Right lobe of liver (tissue), 6 donors: Measurements from ENCODE around the gene FAM3C. TPM values are rescaled to one million over a fixed set of nuclear protein-coding genes. Genes with fewer than 3 reads are reported as not detected.
"Not testable (repeated sequence)": the region's sequence is repeated elsewhere in the genome, so short reads cannot be mapped to it uniquely, and the experiment has no call there.

Source experiments
- ATAC-seq, 4 donors: fragments of 200-7000 bp; cut with Tn5 transposase; one replicate each; pipeline ENCODE4 v1.9.1; 2020; ENCODE audit warnings: mild to moderate bottlenecking in 4 of 4, moderate library complexity in 4 of 4
- DNase-seq, 3 donors: peaks; one replicate each; pipeline ENCODE4 v3.0.0-alpha.2; 2020
- H3K27ac ChIP-seq, 3 donors: fragments of 200-600 bp; one replicate each; pipeline ENCODE4 v1.8.0; 2022
- H3K27me3 ChIP-seq, 2 donors: fragments of 200-600 bp; one replicate each; pipeline ENCODE4 v1.8.0; 2022
- H3K36me3 ChIP-seq, 4 donors: fragments of 200-600 bp; sonication (generic) in 1 of 4; one replicate each; pipeline versions ENCODE4 v1.5.1 to v1.8.0; 2017 to 2022; ENCODE audit warnings: control low read depth in 1 of 4
- H3K4me1 ChIP-seq, 4 donors: fragments of 200-600 bp; sonication (generic) in 1 of 4; one replicate each; pipeline versions ENCODE4 v1.5.1 to v1.8.0; 2017 to 2022; ENCODE audit warnings: control low read depth in 1 of 4
- H3K4me3 ChIP-seq, 3 donors: fragments of 200-600 bp; one replicate each; pipeline ENCODE4 v1.8.0; 2022
- H3K9me3 ChIP-seq, 4 donors: fragments of 200-600 bp; sonication (generic) in 1 of 4; one replicate each; pipeline versions ENCODE4 v1.5.1 to v1.8.0; 2017 to 2022; ENCODE audit warnings: control low read depth in 1 of 4
- POLR2A ChIP-seq: fragments of 450-650 bp; IDR thresholded peaks from one replicate; pipeline ENCODE4 v1.6.1; 2017; ENCODE audit warnings: antibody characterized with exemption, mild to moderate bottlenecking
- WGBS: methylation state at CpG from one replicate; pipeline ENCODE4 v1.1.6; 2018; ENCODE audit warnings: low coverage, low lambda C conversion rate; ENCODE audit not compliant: insufficient coverage; ENCODE audit errors: missing lambda C conversion rate; 5-methylcytosine and 5-hydroxymethylcytosine counted together
- intact Hi-C, 2 donors: fragments of 100-400 bp; cut with DNase I; formaldehyde crosslinking; loops; one replicate each; pipeline versions ENCODE4 v1.11.2 to v1.14.1; 2022
- total RNA-seq, 6 experiments: library from RNA; depleted of rRNA in 2 of 6; stranded (reverse); fragments of >200 nt in 2 of 6; fragmentation: NEBNext Ultra II Directional in 3 of 6; extraction: Animal tissue kit (Norgen Biotek cat#: 25700) in 3 of 6; gene quantifications; one replicate each; pipeline versions ENCODE4 v1.1.0 to v1.2.4, GENCODE V29; 2016 to 2023
- TF ChIP-seq, protein P1 (sequence below), 4 donors: fragments of 200-600 bp in 3 of 4; fragments of 450-650 bp in 1 of 4; IDR thresholded peaks; one replicate each; pipeline versions ENCODE4 v1.5.1 to v1.8.0; 2016 to 2022; ENCODE audit warnings: antibody characterized with exemption in 4 of 4, mild to moderate bottlenecking in 2 of 4
- donor health status: DM: no; HTN: yes; CAD: no.
- donor health status: DM: no; HTN: no; CAD: no.
- donor health status: DM: no; HTN: no; CAD: no.
- donor health status: DM: no; HTN: yes; CAD: no.
- donor health status: DM: no; HTN: yes; CAD: no.

FAM3C gene
- total RNA-seq, 6 experiments from 2014 or later: 13.6 to 41.3 (median 31.8) TPM

DNA sequence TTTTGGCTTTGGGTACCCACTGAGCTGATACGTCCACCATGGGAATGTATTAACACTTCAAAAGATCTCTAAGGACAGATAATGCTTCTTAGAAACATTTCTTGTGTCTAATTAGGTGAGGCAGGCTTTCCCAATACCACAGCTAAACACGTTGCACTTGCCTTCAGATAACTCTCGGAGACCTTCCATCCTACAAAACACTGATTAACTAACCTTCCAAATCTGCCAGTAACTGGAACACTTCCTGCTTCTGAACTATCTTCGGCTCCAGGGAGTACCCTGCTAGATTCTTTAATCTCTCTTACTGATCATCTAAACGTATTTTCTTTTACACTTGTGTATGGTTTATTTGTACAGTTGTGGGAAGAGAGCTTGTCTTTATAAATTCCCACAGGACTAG is 68.4 kb downstream of the FAM3C start:
- intact Hi-C loops: no loop called here
- no peak overlapping the region for H3K4me3 ChIP-seq
- 45% methylated on average over 5 of the region's 5 CpGs for WGBS
- H3K27me3 ChIP-seq: peaks cover 4 to 40% of the 10 kb centered on the region in 2 donors
- H3K36me3 ChIP-seq: no peaks in the 10 kb centered on the region
- H3K4me1 ChIP-seq: peaks cover 0 to 18% (median 5%) of the 10 kb centered on the region in 4 donors
- TF ChIP-seq, protein P1, sequence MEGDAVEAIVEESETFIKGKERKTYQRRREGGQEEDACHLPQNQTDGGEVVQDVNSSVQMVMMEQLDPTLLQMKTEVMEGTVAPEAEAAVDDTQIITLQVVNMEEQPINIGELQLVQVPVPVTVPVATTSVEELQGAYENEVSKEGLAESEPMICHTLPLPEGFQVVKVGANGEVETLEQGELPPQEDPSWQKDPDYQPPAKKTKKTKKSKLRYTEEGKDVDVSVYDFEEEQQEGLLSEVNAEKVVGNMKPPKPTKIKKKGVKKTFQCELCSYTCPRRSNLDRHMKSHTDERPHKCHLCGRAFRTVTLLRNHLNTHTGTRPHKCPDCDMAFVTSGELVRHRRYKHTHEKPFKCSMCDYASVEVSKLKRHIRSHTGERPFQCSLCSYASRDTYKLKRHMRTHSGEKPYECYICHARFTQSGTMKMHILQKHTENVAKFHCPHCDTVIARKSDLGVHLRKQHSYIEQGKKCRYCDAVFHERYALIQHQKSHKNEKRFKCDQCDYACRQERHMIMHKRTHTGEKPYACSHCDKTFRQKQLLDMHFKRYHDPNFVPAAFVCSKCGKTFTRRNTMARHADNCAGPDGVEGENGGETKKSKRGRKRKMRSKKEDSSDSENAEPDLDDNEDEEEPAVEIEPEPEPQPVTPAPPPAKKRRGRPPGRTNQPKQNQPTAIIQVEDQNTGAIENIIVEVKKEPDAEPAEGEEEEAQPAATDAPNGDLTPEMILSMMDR (IDR thresholded peaks at IDR 0.05): no peak
- no peak for TF ChIP-seq POLR2A
- H3K9me3 ChIP-seq: no peaks in the 10 kb centered on the region
- DNase-seq (no peak), ATAC-seq (peak in 2 of 4 donors; percentile 20 to 79)
- no peak overlapping the region for H3K27ac ChIP-seq

DNA sequence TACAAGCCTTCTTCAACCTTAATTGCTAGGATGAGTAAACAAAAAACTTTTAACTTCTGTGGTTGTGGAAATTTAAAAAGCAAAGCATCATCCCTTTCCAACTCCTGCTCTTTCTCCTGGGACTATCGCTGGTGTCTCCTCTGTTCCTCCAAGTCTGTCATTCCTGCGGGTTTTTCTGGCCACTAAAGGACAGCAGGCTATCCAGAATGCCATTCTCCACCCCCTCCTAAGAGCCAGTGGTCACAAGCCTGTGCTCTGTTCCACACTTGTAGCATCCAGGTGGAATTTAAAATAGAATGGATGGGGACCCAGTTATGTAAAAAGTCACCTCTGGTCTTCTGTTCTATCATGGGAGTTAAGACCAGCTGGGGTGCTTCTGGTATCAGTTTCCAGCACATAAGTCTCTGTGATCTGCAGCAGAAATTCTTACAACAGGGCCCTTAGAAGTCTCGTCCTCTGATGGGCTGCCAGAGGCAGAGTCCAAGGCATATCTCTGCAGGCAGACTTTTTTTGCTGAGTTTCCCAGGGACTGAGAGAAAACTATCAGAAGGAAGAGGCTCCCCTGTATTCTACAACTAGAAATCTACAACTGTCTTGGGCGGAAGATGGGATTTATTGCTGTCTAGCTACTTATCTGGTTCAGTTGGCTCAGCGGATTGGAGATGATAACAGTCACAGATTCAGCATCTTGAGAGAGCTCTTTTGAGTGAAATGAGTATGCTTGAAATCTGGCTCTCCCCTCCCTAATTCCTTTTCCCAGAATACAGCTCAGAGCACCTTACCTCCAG is 72.4 kb downstream of the FAM3C start:
- H3K4me1 ChIP-seq: no peaks in the 10 kb centered on the region
- TF ChIP-seq, protein P1 (IDR thresholded peaks at IDR 0.05): no peak
- no peak for TF ChIP-seq POLR2A
- 70% methylated on average over 4 of the region's 5 CpGs for WGBS
- intact Hi-C loops: no loop called here
- no peak overlapping the region for H3K4me3 ChIP-seq
- no peak for ATAC-seq
- H3K27ac ChIP-seq: no peak overlapping the region
- no peaks in the 10 kb centered on the region for H3K36me3 ChIP-seq
- H3K9me3 ChIP-seq: no peaks in the 10 kb centered on the region
- DNase-seq: no peak
- peaks cover 0 to 5% of the 10 kb centered on the region in 2 donors for H3K27me3 ChIP-seq

DNA sequence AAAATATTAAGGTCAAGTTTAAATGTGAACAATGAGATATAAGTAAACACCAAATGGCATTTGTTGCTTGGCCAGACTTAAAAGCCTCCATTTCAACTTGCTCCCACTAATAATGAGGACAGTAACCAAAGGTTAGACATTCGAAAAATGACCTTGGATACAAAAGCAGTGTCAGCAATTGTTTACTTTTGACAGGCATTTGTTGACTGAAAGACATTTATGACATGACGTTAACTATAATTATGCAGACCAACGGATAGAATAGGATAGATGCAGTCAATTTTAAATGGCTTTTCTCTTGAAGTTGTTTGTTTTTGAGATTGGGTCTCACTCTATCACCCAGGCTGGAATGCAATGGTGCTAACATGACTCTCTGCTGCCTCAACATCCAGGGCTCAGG is 73.6 kb downstream of the FAM3C start:
- TF ChIP-seq, protein P1 (IDR thresholded peaks at IDR 0.05): no peak
- TF ChIP-seq POLR2A: no peak
- Histone ChIP-seq H3K27ac (no peak overlapping the region), H3K36me3 (no peaks in the 10 kb centered on the region), H3K4me1 (no peaks in the 10 kb centered on the region), H3K9me3 (no peaks in the 10 kb centered on the region), H3K27me3 (no peaks in the 10 kb centered on the region), H3K4me3 (no peak overlapping the region)
- DNase-seq (no peak), ATAC-seq (no peak)
- WGBS: 35% methylated on average over 3 of the region's 3 CpGs
- intact Hi-C loops: no loop called here

DNA sequence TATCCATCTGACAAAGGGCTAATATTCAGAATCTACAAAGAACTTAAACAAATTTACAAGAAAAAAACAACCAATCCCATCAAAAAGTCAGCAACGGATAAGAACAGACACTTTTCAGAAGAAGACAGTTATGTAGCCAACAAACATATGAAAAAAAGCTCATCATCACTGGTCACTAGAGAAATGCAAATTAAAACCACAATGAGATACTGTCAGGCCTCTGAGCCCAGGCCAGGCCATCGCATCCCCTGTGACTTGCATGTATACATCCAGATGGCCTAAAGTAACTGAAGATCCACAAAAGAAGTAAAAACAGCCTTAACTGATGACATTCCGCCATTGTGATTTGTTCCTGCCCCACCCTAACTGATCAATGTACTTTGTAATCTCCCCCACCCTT is 80.9 kb downstream of the FAM3C start:
- H3K36me3 ChIP-seq, intact Hi-C loops, H3K4me3 ChIP-seq, H3K9me3 ChIP-seq, DNase-seq, H3K27ac ChIP-seq, ATAC-seq, H3K4me1 ChIP-seq, H3K27me3 ChIP-seq: not testable (repeated sequence)
- 100% methylated on average over 2 of the region's 3 CpGs for WGBS

DNA sequence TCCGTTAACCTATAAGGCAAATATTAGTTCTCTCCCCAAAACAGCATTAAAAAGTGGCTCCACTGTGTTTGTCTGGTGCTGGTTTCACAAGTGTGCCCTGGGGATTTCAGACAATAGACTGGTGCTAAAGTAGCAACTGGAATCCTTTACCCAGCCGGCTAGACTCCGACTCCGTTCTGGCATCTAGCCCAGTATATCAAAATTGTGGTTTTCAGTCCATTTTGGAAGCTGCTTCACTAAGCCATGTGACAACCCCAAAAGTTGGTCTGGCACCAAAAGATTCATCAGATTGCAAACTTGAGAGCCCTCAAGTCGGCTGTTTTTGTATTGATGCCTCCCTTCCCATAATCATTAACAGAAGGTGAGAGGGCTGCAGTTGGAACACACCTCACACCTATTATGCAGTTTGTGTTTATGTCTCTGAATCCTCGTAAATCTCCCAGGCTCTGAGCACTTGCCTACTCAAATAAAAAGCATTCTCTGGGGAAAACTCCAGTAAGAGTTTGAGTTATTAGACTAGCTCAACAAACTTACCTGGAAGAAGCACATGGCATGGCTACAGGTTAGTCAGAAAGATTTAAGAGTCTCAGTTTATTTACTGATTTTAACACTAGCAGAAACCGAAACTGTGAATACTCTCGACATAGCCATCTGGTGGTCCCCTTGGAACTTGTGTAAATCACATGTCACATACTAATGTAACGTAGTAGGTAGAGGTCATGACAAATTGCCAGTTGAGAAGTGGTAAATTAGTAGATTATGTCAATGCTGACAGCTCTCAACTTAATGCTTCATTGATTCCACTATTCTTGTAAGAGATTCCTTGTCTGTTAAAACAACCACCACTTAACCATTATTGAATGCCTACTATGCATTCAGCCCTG is 82.1 kb downstream of the FAM3C start:
- Histone ChIP-seq H3K27me3 (no peaks in the 10 kb centered on the region), H3K4me3 (no peak overlapping the region), H3K27ac (no peak overlapping the region), H3K4me1 (peaks cover 0 to 8% (median 0%) of the 10 kb centered on the region in 4 donors), H3K9me3 (no peaks in the 10 kb centered on the region), H3K36me3 (no peaks in the 10 kb centered on the region)
- DNase-seq (no peak), ATAC-seq (peak; percentile 66 to 93 (median 82))
- TF ChIP-seq, protein P1 (IDR thresholded peaks at IDR 0.05): no peak
- TF ChIP-seq POLR2A: no peak
- intact Hi-C loops: no loop called here
- WGBS: 34% methylated on average over 6 of the region's 9 CpGs
